Measurements from ENCODE around the gene ALCAM.

ALCAM gene

DNA sequence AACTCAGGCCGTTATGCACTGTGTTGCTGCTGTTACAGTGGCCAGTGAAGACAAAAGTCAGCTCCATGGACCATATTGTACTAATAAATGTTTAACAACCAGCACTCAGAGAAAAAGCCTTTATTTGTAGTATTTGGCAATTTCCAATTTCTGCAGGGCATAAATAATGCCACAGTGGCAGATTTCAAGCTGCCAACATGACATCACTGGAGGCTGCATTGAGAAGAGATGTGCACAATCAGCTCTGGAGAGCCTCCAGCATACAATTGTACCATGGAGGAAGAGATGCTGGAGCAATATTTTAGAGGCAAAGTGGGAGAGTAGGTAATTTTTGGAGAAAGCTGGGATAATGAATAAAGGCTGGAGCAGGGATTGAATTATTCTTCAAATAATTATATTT lies 9.7 kb upstream of the ALCAM start:
- no peak overlapping the region for H3K27ac ChIP-seq
- TF ChIP-seq ZFX (IDR thresholded peaks at IDR 0.05; ENCODE audit: borderline replicate concordance): no peak
- TF ChIP-seq, protein P1, sequence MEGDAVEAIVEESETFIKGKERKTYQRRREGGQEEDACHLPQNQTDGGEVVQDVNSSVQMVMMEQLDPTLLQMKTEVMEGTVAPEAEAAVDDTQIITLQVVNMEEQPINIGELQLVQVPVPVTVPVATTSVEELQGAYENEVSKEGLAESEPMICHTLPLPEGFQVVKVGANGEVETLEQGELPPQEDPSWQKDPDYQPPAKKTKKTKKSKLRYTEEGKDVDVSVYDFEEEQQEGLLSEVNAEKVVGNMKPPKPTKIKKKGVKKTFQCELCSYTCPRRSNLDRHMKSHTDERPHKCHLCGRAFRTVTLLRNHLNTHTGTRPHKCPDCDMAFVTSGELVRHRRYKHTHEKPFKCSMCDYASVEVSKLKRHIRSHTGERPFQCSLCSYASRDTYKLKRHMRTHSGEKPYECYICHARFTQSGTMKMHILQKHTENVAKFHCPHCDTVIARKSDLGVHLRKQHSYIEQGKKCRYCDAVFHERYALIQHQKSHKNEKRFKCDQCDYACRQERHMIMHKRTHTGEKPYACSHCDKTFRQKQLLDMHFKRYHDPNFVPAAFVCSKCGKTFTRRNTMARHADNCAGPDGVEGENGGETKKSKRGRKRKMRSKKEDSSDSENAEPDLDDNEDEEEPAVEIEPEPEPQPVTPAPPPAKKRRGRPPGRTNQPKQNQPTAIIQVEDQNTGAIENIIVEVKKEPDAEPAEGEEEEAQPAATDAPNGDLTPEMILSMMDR (IDR thresholded peaks at IDR 0.05): no peak

DNA sequence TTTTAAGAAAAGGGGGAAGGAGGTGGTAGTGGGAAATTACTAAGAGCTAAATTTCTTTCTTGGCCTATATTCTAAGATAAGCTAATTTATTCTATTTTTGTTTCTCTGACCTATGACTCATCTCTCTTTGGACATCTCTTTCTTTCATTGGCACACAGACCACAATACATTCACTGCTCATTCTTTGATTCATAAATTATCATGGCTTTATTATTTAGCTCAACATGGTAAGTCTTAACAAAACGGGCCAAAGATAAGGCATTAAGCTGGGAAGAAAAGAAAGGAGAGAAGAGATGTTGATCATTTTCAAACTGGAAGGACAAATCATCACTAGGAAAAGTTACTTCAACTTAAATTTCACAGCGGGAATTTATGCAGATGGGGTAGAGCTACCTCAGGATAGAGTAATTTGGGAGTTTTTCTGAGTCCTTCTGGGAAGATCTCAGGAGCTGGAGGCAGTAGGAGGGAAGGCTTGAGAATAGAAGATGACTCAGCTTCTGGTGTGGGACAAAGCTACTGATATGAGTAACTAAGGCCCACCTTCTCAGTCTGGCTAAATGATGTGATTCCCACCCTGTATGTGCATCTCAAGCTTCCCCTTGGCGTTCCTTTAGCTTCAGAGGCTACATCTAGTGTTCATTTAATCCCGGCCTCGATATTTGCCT lies 7.5 kb upstream of the ALCAM start:
- no peak for TF ChIP-seq ZFX (IDR thresholded peaks at IDR 0.05; ENCODE audit: borderline replicate concordance)
- TF ChIP-seq, protein P1 (IDR thresholded peaks at IDR 0.05): no peak
- no peak overlapping the region for H3K27ac ChIP-seq

DNA sequence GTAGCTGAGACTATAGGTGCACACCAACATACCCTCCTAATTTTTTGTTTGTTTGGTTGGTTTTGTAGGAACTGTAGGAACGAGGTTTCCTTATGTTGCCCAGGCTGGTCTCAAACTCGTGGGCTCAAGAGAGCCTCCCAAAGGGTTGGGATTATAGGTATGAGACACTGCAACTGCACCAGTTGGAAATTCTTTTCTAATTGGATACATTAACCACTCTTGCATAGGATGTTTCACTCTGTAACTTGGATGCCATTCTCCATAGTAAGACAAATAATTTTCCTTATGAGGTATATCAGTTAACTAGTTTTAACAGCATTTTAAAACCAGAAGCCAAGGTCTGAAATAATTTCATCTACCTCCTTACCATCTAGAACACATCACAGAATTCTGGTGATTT lies 6.7 kb upstream of the ALCAM start:
- H3K27ac ChIP-seq: no peak overlapping the region

DNA sequence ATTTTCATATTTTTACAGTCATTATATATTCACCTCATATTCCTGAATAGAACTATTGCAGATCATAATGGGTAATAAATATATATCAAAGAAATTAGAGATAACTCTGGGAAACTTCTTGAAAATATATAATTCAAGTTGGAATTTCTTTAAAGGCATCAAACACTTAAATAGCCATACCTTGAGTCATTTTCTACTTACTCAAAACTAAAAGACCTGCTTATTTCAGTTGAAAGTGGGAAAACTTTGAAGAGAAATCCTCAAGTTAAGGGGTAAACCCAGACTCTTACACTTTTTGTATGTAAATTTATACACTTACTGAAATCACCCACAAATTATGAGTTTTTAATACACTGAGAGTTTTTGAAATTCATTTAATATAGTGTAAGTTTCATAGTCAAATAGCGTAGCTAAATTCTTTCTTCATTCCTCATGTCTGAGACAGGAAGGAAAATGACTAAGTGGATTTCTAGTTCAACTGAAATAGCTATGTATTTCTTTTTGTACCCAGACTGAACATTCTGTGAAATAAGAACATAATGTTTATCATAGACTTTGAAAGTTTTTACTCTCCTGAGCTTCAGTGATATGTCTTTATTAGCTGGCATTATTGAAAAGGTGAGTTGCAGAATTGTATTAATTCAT lies 4.6 kb upstream of the ALCAM start:
- no peak overlapping the region for H3K27ac ChIP-seq
- TF ChIP-seq, protein P1 (IDR thresholded peaks at IDR 0.05): no peak
- no peak for TF ChIP-seq ZFX (IDR thresholded peaks at IDR 0.05; ENCODE audit: borderline replicate concordance)

More for the DNA sequence above, 6.7 kb upstream of the ALCAM start:
- TF ChIP-seq, protein P1 (IDR thresholded peaks at IDR 0.05): no peak
- no peak for TF ChIP-seq ZFX (IDR thresholded peaks at IDR 0.05; ENCODE audit: borderline replicate concordance)

DNA sequence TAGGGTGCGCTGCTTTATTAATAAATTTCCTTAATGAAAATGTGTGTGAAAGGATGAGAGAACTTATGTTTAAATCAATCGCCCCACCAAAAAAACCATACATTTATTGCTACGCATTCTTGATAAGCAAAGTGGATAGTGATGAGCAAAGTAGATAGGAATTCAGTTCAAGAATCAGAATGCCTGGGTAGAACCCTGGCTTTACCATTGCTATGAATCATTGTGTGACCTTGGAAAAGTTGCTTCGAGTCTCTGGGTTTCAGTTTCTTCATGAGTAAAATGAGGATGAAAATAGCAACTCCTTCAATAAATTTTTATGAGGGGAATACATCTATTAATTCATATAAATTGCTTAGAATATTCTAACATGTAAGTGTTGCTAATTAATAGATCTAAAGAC lies 2.6 kb upstream of the ALCAM start:
- TF ChIP-seq, protein P1 (IDR thresholded peaks at IDR 0.05): no peak
- TF ChIP-seq ZFX (IDR thresholded peaks at IDR 0.05; ENCODE audit: borderline replicate concordance): no peak
- H3K27ac ChIP-seq: no peak overlapping the region

DNA sequence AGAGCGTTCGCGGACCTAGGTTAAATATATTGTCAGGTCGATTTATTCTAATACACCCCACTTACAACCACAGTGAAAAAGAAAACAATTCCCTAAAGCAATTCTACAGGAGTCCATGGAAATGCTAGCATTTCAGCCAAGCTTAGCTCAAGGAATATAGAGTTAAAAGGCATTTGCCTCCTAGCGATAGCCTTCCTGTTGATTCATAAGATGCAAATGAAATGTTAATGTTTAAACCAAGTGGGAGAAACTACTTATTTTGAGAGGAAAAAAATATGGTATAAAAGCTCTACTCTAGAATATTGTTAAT lies 1.7 kb upstream of the ALCAM start:
- H3K27ac ChIP-seq: peak overlapping the region; percentile 94
- TF ChIP-seq, protein P1 (IDR thresholded peaks at IDR 0.05): no peak
